ENCODE data around the gene SMC5. TPM values are rescaled to one million over a fixed set of nuclear protein-coding genes. Genes with fewer than 3 reads are reported as not detected.

Gene SMC5
- total RNA-seq, 1 donor from 2014 or later: 27.4 TPM

DNA sequence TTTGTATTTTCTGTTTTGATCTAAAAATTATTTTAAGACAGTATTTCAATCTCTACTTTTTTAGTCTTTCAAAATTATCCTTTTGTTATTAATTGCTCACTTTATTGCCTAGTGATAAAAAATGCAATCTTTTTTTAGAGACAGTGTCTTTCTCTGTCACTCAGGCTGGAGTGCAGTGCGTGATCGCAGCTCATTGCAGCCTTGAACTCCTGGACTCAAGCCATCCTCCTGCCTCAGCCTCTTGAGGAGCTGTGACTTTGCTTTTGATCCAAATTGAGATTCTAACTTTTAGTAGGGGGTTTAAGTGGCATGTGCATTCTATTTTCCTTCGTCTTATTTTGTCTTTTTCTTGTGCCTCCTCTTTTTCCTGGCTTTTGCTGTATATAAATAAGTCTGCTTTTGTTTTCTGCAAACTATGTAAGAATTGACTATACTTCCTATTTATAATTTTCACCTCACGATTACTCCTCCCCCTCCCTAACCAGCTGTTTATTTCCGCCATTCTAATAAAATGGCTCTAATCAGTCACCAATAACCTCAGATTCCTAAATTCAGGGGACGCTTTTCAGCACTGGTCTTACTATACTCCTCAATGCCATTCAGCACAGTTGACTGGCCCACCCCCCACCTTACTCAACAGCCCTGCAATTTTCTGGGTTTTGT lies 123.4 kb downstream of the SMC5 start:
- H2AFZ ChIP-seq (ENCODE audit: low read depth, low read length): no peak overlapping the region
- peaks cover 3% of the 10 kb centered on the region for H3K27me3 Mint-ChIP-seq (ENCODE audit: low read depth, unreplicated experiment)
- H3K4me3 Mint-ChIP-seq (ENCODE audit: unreplicated experiment): no peak overlapping the region
- peaks cover 3% of the 10 kb centered on the region for H3K36me3 Mint-ChIP-seq (ENCODE audit: low read depth, unreplicated experiment)
- no peak for TF ChIP-seq EZH2 (IDR thresholded peaks at IDR 0.05; ENCODE audit: insufficient read depth, low read length)
- TF ChIP-seq, protein P1, sequence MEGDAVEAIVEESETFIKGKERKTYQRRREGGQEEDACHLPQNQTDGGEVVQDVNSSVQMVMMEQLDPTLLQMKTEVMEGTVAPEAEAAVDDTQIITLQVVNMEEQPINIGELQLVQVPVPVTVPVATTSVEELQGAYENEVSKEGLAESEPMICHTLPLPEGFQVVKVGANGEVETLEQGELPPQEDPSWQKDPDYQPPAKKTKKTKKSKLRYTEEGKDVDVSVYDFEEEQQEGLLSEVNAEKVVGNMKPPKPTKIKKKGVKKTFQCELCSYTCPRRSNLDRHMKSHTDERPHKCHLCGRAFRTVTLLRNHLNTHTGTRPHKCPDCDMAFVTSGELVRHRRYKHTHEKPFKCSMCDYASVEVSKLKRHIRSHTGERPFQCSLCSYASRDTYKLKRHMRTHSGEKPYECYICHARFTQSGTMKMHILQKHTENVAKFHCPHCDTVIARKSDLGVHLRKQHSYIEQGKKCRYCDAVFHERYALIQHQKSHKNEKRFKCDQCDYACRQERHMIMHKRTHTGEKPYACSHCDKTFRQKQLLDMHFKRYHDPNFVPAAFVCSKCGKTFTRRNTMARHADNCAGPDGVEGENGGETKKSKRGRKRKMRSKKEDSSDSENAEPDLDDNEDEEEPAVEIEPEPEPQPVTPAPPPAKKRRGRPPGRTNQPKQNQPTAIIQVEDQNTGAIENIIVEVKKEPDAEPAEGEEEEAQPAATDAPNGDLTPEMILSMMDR (IDR thresholded peaks at IDR 0.05; ENCODE audit: insufficient read depth, low read depth, low read length): no peak
- H3K4me2 ChIP-seq (ENCODE audit: low read length): no peak overlapping the region
- no peaks in the 10 kb centered on the region for H3K9me3 ChIP-seq (ENCODE audit: insufficient read depth, low read depth, low read length)
- no peaks in the 10 kb centered on the region for H3K9me3 Mint-ChIP-seq (ENCODE audit: unreplicated experiment)
- no peak overlapping the region for H3K4me3 ChIP-seq (ENCODE audit: insufficient read depth, low read depth, low read length)
- no peaks in the 10 kb centered on the region for H3K4me1 ChIP-seq (ENCODE audit: insufficient read depth, low read length)
- H4K20me1 ChIP-seq (ENCODE audit: insufficient read depth, low read length): peaks cover 43% of the 10 kb centered on the region
- H3K4me1 Mint-ChIP-seq (ENCODE audit: low read depth, unreplicated experiment): no peaks in the 10 kb centered on the region
- H3K79me2 ChIP-seq (ENCODE audit: insufficient read depth, low read length): peaks cover 11% of the 10 kb centered on the region
- H3K36me3 ChIP-seq (ENCODE audit: insufficient read depth, low read length): no peaks in the 10 kb centered on the region
- no peak overlapping the region for H3K27ac ChIP-seq (ENCODE audit: low read depth, low read length)
- H3K9ac ChIP-seq (ENCODE audit: low read length): no peak overlapping the region
- DNase-seq (ENCODE audit: low read depth) (no peak), FAIRE-seq (no peak)
- no peak overlapping the region for H3K27ac Mint-ChIP-seq (ENCODE audit: unreplicated experiment)
- H3K27me3 ChIP-seq (ENCODE audit: insufficient read depth, low read length): no peaks in the 10 kb centered on the region

DNA sequence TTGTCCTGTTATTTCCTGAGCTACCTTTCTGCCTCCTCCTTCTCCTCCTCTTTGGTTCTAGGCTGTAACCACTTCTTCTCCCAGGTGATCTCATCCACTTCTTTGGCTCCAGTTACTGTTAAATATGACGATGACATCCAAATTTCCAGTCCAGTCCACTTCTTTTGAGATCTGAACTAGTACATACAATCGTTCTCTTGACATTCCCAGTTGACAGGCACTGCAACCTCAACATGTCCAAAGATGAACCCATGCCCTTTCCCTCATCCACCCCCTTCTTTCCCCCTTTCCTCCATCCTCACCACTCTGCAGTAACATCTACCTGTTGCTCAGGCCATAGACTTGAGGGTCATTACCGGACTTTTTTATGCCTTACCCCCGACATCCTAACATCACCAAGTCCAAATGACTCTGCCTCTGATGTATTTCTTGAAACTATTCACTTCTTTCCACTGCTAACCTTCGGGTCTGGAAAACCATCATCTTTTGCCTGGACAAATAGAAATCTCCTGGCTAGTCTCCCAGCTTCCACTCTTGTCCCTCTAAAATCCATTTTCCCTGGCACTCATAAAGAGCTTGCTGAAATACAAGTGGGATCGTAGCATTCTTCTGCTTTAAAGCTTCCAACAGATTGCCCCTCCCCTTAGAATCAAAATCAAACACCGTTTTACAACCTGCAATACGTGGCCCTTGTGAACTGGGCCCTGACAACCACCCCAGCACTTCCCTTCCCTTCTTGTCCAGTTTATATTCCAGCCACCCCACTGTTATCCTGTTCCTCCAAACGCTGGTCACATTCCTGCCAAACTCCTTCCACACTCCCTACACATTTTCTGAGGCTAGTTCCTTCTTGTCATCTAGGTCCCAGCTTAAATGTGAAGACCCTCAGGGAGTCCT lies 124.2 kb downstream of the SMC5 start:
- no peak overlapping the region for H3K4me2 ChIP-seq (ENCODE audit: low read length)
- H3K27ac ChIP-seq (ENCODE audit: low read depth, low read length): no peak overlapping the region
- Mint-ChIP-seq H3K4me1 (ENCODE audit: low read depth, unreplicated experiment) (no peaks in the 10 kb centered on the region), H3K27ac (ENCODE audit: unreplicated experiment) (no peak overlapping the region), H3K36me3 (ENCODE audit: low read depth, unreplicated experiment) (peaks cover 7% of the 10 kb centered on the region), H3K27me3 (ENCODE audit: low read depth, unreplicated experiment) (peaks cover 3% of the 10 kb centered on the region), H3K9me3 (ENCODE audit: unreplicated experiment) (no peaks in the 10 kb centered on the region), H3K4me3 (ENCODE audit: unreplicated experiment) (no peak overlapping the region)
- no peak overlapping the region for H2AFZ ChIP-seq (ENCODE audit: low read depth, low read length)
- peaks cover 15% of the 10 kb centered on the region for H3K79me2 ChIP-seq (ENCODE audit: insufficient read depth, low read length)
- H3K9me3 ChIP-seq (ENCODE audit: insufficient read depth, low read depth, low read length): no peaks in the 10 kb centered on the region
- no peak for FAIRE-seq
- DNase-seq (ENCODE audit: low read depth): no peak
- no peak overlapping the region for H3K9ac ChIP-seq (ENCODE audit: low read length)
- no peaks in the 10 kb centered on the region for H3K36me3 ChIP-seq (ENCODE audit: insufficient read depth, low read length)
- H3K4me3 ChIP-seq (ENCODE audit: insufficient read depth, low read depth, low read length): no peak overlapping the region
- no peaks in the 10 kb centered on the region for H3K4me1 ChIP-seq (ENCODE audit: insufficient read depth, low read length)
- TF ChIP-seq EZH2 (IDR thresholded peaks at IDR 0.05; ENCODE audit: insufficient read depth, low read length): no peak
- TF ChIP-seq, protein P1 (IDR thresholded peaks at IDR 0.05; ENCODE audit: insufficient read depth, low read depth, low read length): no peak
- H4K20me1 ChIP-seq (ENCODE audit: insufficient read depth, low read length): peaks cover 50% of the 10 kb centered on the region
- no peaks in the 10 kb centered on the region for H3K27me3 ChIP-seq (ENCODE audit: insufficient read depth, low read length)
